ENCODE results near the gene ZNF92.
"Not testable (repeated sequence)": the region's sequence is repeated elsewhere in the genome, so short reads cannot be mapped to it uniquely, and the experiment has no call there.

The ZNF92 gene

GRCh38 chr7:65390588-65390987, 16.9 kb downstream of the ZNF92 start:
- peaks cover 89% of the 10 kb centered on the region for H3K36me3 ChIP-seq (ENCODE audit: control insufficient read depth, low read length)

GRCh38 chr7:65397730-65398142, 24.1 kb downstream of the ZNF92 start:
- H3F3A ChIP-seq (ENCODE audit: control insufficient read depth, insufficient read depth) = no peaks in the 10 kb centered on the region
- no peak overlapping the region for H3K4me2 ChIP-seq (ENCODE audit: low read length)
- TF ChIP-seq EZH2phosphoT487 (IDR thresholded peaks at IDR 0.05; ENCODE audit: borderline replicate concordance, low read length) (no peak), CTCF (IDR thresholded peaks at IDR 0.05; ENCODE audit: low read depth, low read length, poor library complexity, severe bottlenecking) (peak; percentile 11)
- H3K27ac ChIP-seq (ENCODE audit: low read depth, low read length) = no peak overlapping the region
- peaks cover 93% of the 10 kb centered on the region for H3K36me3 ChIP-seq (ENCODE audit: control insufficient read depth, low read length)
- no peaks in the 10 kb centered on the region for H3K27me3 ChIP-seq (ENCODE audit: control insufficient read depth, low read length)
- peaks cover 59% of the 10 kb centered on the region for H3K79me2 ChIP-seq (ENCODE audit: control insufficient read depth, low read length)
- H3K9me3 ChIP-seq (ENCODE audit: control insufficient read depth, insufficient read depth, low read length) = peaks cover 20% of the 10 kb centered on the region
- H3K9me2 ChIP-seq (replicated peaks; ENCODE audit: control insufficient read depth, low read length) = no peaks in the 10 kb centered on the region
- no peaks in the 10 kb centered on the region for H3K4me1 ChIP-seq (ENCODE audit: control insufficient read depth, low read length)
- no peak overlapping the region for H3K4me3 ChIP-seq (ENCODE audit: low read length)
- no peaks in the 10 kb centered on the region for H4K20me1 ChIP-seq (ENCODE audit: control insufficient read depth, insufficient read depth, low read depth, low read length)

More at GRCh38 chr7:65390588-65390987, 16.9 kb downstream of the ZNF92 start:
- Histone ChIP-seq H4K20me1 (ENCODE audit: control insufficient read depth, insufficient read depth, low read depth, low read length) (no peaks in the 10 kb centered on the region), H3K4me2 (ENCODE audit: low read length) (no peak overlapping the region), H3K27me3 (ENCODE audit: control insufficient read depth, low read length) (no peaks in the 10 kb centered on the region), H3K79me2 (ENCODE audit: control insufficient read depth, low read length) (peaks cover 92% of the 10 kb centered on the region), H3F3A (ENCODE audit: control insufficient read depth, insufficient read depth) (peaks cover 8% of the 10 kb centered on the region; the same call in 1 of the 2 replicates), H3K9me3 (ENCODE audit: control insufficient read depth, insufficient read depth, low read length) (0 out of 2 replicates have a peak, but pooled peaks cover 3% of the 10 kb centered on the region), H3K9me2 (replicated peaks; ENCODE audit: control insufficient read depth, low read length) (no peaks in the 10 kb centered on the region), H3K27ac (ENCODE audit: low read depth, low read length) (no peak overlapping the region), H3K4me1 (ENCODE audit: control insufficient read depth, low read length) (peaks cover 27% of the 10 kb centered on the region), H3K4me3 (ENCODE audit: low read length) (no peak overlapping the region)
- TF ChIP-seq EZH2phosphoT487 (IDR thresholded peaks at IDR 0.05; ENCODE audit: borderline replicate concordance, low read length) = no peak

- peaks cover 87% of the 10 kb centered on the region for H3K36me3 ChIP-seq (ENCODE audit: control insufficient read depth, low read length)
- not testable (repeated sequence) for H3F3A ChIP-seq (ENCODE audit: control insufficient read depth, insufficient read depth); H3K27me3 ChIP-seq (ENCODE audit: control insufficient read depth, low read length); H3K9me2 ChIP-seq (replicated peaks; ENCODE audit: control insufficient read depth, low read length); H3K27ac ChIP-seq (ENCODE audit: low read depth, low read length); H4K20me1 ChIP-seq (ENCODE audit: control insufficient read depth, insufficient read depth, low read depth, low read length); H3K4me3 ChIP-seq (ENCODE audit: low read length); H3K4me2 ChIP-seq (ENCODE audit: low read length); H3K4me1 ChIP-seq (ENCODE audit: control insufficient read depth, low read length)
- peaks cover 50% of the 10 kb centered on the region for H3K79me2 ChIP-seq (ENCODE audit: control insufficient read depth, low read length)
- H3K9me3 ChIP-seq (ENCODE audit: control insufficient read depth, insufficient read depth, low read length) = peaks cover 25% of the 10 kb centered on the region
Measured at GRCh38 chr7:65398671-65399070, 25.0 kb downstream of the ZNF92 start.

- not testable (repeated sequence) for H3F3A ChIP-seq (ENCODE audit: control insufficient read depth, insufficient read depth); H3K27ac ChIP-seq (ENCODE audit: low read depth, low read length); H3K4me1 ChIP-seq (ENCODE audit: control insufficient read depth, low read length); H3K9me2 ChIP-seq (replicated peaks; ENCODE audit: control insufficient read depth, low read length); H3K4me2 ChIP-seq (ENCODE audit: low read length); H4K20me1 ChIP-seq (ENCODE audit: control insufficient read depth, insufficient read depth, low read depth, low read length); H3K4me3 ChIP-seq (ENCODE audit: low read length); H3K27me3 ChIP-seq (ENCODE audit: control insufficient read depth, low read length)
- Histone ChIP-seq H3K36me3 (ENCODE audit: control insufficient read depth, low read length) (peaks cover 84% of the 10 kb centered on the region), H3K9me3 (ENCODE audit: control insufficient read depth, insufficient read depth, low read length) (peaks cover 29% of the 10 kb centered on the region), H3K79me2 (ENCODE audit: control insufficient read depth, low read length) (peaks cover 46% of the 10 kb centered on the region)
Measured at GRCh38 chr7:65399101-65399500, 25.4 kb downstream of the ZNF92 start.

GRCh38 chr7:65404020-65404419, 30.4 kb downstream of the ZNF92 start:
- Histone ChIP-seq H3K4me1 (ENCODE audit: control insufficient read depth, low read length) (no peaks in the 10 kb centered on the region), H3F3A (ENCODE audit: control insufficient read depth, insufficient read depth) (peaks cover 6% of the 10 kb centered on the region; the same call in 1 of the 2 replicates), H3K36me3 (ENCODE audit: control insufficient read depth, low read length) (peaks cover 35% of the 10 kb centered on the region), H3K9me3 (ENCODE audit: control insufficient read depth, insufficient read depth, low read length) (peaks cover 31% of the 10 kb centered on the region), H3K27me3 (ENCODE audit: control insufficient read depth, low read length) (no peaks in the 10 kb centered on the region), H3K79me2 (ENCODE audit: control insufficient read depth, low read length) (peaks cover 3% of the 10 kb centered on the region; the same call in 1 of the 2 replicates), H3K9me2 (replicated peaks; ENCODE audit: control insufficient read depth, low read length) (no peaks in the 10 kb centered on the region), H4K20me1 (ENCODE audit: control insufficient read depth, insufficient read depth, low read depth, low read length) (no peaks in the 10 kb centered on the region), H3K27ac (ENCODE audit: low read depth, low read length) (no peak overlapping the region), H3K4me3 (ENCODE audit: low read length) (no peak overlapping the region), H3K4me2 (ENCODE audit: low read length) (no peak overlapping the region)
- TF ChIP-seq CTCF (IDR thresholded peaks at IDR 0.05; ENCODE audit: low read depth, low read length, poor library complexity, severe bottlenecking) = no peak
- no peak for TF ChIP-seq EZH2phosphoT487 (IDR thresholded peaks at IDR 0.05; ENCODE audit: borderline replicate concordance, low read length)

- H3K27me3 ChIP-seq (ENCODE audit: control insufficient read depth, low read length); H3K79me2 ChIP-seq (ENCODE audit: control insufficient read depth, low read length); H3K4me2 ChIP-seq (ENCODE audit: low read length); H3K4me3 ChIP-seq (ENCODE audit: low read length); H3F3A ChIP-seq (ENCODE audit: control insufficient read depth, insufficient read depth); H4K20me1 ChIP-seq (ENCODE audit: control insufficient read depth, insufficient read depth, low read depth, low read length); H3K4me1 ChIP-seq (ENCODE audit: control insufficient read depth, low read length); H3K27ac ChIP-seq (ENCODE audit: low read depth, low read length); H3K9me2 ChIP-seq (replicated peaks; ENCODE audit: control insufficient read depth, low read length); H3K36me3 ChIP-seq (ENCODE audit: control insufficient read depth, low read length): not testable (repeated sequence)
- peaks cover 26% of the 10 kb centered on the region for H3K9me3 ChIP-seq (ENCODE audit: control insufficient read depth, insufficient read depth, low read length)
Measured at GRCh38 chr7:65406706-65407105, 33.1 kb downstream of the ZNF92 start.
